ENCODE results near the gene SCGB1D2.

Gene SCGB1D2

DNA sequence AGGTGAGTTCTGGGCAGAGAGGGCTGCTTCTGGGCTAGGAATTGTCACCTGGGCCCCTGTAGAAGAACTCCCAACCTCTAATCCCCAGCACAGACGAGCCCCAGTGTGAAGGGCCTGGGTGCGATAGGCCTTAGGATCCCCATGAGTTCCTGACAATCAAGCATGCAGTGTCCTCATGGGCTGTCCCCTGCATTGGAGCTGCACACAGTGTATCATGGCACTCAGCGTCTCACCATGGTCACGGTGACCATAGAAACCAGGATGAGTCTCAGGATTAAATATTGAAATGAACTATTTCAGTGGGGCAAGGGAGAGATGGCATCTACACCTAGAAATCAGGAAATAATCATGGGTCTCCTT lies 33.3 kb upstream of the SCGB1D2 start:
- Histone ChIP-seq H3K9me3 (ENCODE audit: control insufficient read depth, low read length) (no peaks in the 10 kb centered on the region), H3K27ac (ENCODE audit: insufficient read depth, low read length, poor library complexity, severe bottlenecking) (no peak overlapping the region), H3K36me3 (ENCODE audit: control insufficient read depth, insufficient read depth, low read length) (no peaks in the 10 kb centered on the region), H3K27me3 (replicated peaks; ENCODE audit: control insufficient read depth, insufficient read depth, low read length, poor library complexity, severe bottlenecking) (no peaks in the 10 kb centered on the region), H3K4me1 (ENCODE audit: control insufficient read depth, insufficient read depth, low read length, poor library complexity, severe bottlenecking) (no peaks in the 10 kb centered on the region), H3K4me3 (ENCODE audit: insufficient read depth, low read depth, low read length, poor library complexity, severe bottlenecking) (no peak overlapping the region)
- DNase-seq: no peak

DNA sequence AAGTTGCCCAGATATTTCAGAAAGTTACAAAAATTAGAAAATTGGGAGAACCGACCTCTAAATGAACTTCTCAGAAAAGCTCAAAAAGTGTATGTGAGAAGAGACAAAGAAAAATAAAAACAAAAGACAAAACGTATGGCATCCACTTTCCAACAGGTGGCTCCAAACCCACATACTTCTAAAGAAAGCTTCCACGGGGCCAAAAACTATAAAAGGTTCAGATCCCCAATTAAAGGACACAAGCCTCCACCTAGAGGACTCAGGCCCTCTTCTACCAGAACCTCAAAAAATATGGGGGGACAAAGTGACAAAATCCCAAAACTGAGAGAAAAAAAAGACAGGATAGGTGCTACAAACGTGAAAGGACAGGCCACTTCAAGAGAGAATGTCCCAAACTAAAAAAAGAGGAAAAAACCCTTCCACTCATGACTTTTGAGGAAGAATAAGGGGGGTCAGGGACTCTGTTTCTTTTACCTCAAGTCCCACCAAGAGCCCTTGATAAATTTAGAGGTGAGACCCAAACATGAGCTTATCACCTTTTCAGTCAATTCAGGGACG lies 24.8 kb upstream of the SCGB1D2 start:
- Histone ChIP-seq H3K36me3 (ENCODE audit: control insufficient read depth, insufficient read depth, low read length) (no peaks in the 10 kb centered on the region), H3K4me3 (ENCODE audit: insufficient read depth, low read depth, low read length, poor library complexity, severe bottlenecking) (no peak overlapping the region), H3K9me3 (ENCODE audit: control insufficient read depth, low read length) (peaks cover 3% of the 10 kb centered on the region), H3K27ac (ENCODE audit: insufficient read depth, low read length, poor library complexity, severe bottlenecking) (no peak overlapping the region), H3K4me1 (ENCODE audit: control insufficient read depth, insufficient read depth, low read length, poor library complexity, severe bottlenecking) (no peaks in the 10 kb centered on the region), H3K27me3 (replicated peaks; ENCODE audit: control insufficient read depth, insufficient read depth, low read length, poor library complexity, severe bottlenecking) (no peaks in the 10 kb centered on the region)
- DNase-seq: no peak

- H3K9me3 ChIP-seq (ENCODE audit: control insufficient read depth, low read length): peaks cover 9% of the 10 kb centered on the region
- no peak overlapping the region for H3K4me3 ChIP-seq (ENCODE audit: insufficient read depth, low read depth, low read length, poor library complexity, severe bottlenecking)
- DNase-seq: no peak
These were observed 20.5 kb upstream of the SCGB1D2 start for GRCh38 chr11:62221498-62221897.

GRCh38 chr11:62223095-62223494 lies 18.9 kb upstream of the SCGB1D2 start:
- Histone ChIP-seq H3K4me3 (ENCODE audit: insufficient read depth, low read depth, low read length, poor library complexity, severe bottlenecking) (no peak overlapping the region), H3K9me3 (ENCODE audit: control insufficient read depth, low read length) (peaks cover 9% of the 10 kb centered on the region), H3K4me1 (ENCODE audit: control insufficient read depth, insufficient read depth, low read length, poor library complexity, severe bottlenecking) (no peaks in the 10 kb centered on the region), H3K27ac (ENCODE audit: insufficient read depth, low read length, poor library complexity, severe bottlenecking) (no peak overlapping the region), H3K27me3 (replicated peaks; ENCODE audit: control insufficient read depth, insufficient read depth, low read length, poor library complexity, severe bottlenecking) (no peaks in the 10 kb centered on the region), H3K36me3 (ENCODE audit: control insufficient read depth, insufficient read depth, low read length) (no peaks in the 10 kb centered on the region)
- no peak for DNase-seq

More at GRCh38 chr11:62221498-62221897, 20.5 kb upstream of the SCGB1D2 start:
- Histone ChIP-seq H3K36me3 (ENCODE audit: control insufficient read depth, insufficient read depth, low read length) (no peaks in the 10 kb centered on the region), H3K27me3 (replicated peaks; ENCODE audit: control insufficient read depth, insufficient read depth, low read length, poor library complexity, severe bottlenecking) (no peaks in the 10 kb centered on the region), H3K4me1 (ENCODE audit: control insufficient read depth, insufficient read depth, low read length, poor library complexity, severe bottlenecking) (no peaks in the 10 kb centered on the region), H3K27ac (ENCODE audit: insufficient read depth, low read length, poor library complexity, severe bottlenecking) (no peak overlapping the region)

DNA sequence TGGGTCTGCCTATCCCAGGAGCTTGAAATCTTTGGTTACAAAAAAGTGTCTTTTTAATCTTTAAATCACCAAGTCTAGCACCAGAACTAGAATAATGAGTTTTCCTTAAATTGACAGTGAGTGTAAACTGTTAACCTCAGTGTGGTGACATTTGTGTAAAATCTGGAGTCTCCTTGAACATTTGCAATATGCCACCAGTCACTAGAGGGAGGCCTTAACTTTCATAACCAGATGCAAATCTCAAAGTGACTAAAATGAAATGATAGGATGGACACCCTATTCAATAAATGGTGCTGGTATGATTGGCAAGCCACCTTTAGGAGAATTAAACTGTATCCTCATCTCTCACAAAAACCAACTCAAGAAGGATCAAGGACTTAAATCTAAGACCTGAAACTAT lies 8.3 kb upstream of the SCGB1D2 start:
- H3K27ac ChIP-seq (ENCODE audit: insufficient read depth, low read length, poor library complexity, severe bottlenecking): no peak overlapping the region
- H3K4me3 ChIP-seq (ENCODE audit: insufficient read depth, low read depth, low read length, poor library complexity, severe bottlenecking): no peak overlapping the region
- no peaks in the 10 kb centered on the region for H3K9me3 ChIP-seq (ENCODE audit: control insufficient read depth, low read length)
- H3K27me3 ChIP-seq (replicated peaks; ENCODE audit: control insufficient read depth, insufficient read depth, low read length, poor library complexity, severe bottlenecking): no peaks in the 10 kb centered on the region
- H3K4me1 ChIP-seq (ENCODE audit: control insufficient read depth, insufficient read depth, low read length, poor library complexity, severe bottlenecking): no peaks in the 10 kb centered on the region
- DNase-seq: no peak
- no peaks in the 10 kb centered on the region for H3K36me3 ChIP-seq (ENCODE audit: control insufficient read depth, insufficient read depth, low read length)

- H3K9me3 ChIP-seq (ENCODE audit: control insufficient read depth, low read length): no peaks in the 10 kb centered on the region
- no peak overlapping the region for H3K27ac ChIP-seq (ENCODE audit: insufficient read depth, low read length, poor library complexity, severe bottlenecking)
- H3K36me3 ChIP-seq (ENCODE audit: control insufficient read depth, insufficient read depth, low read length): no peaks in the 10 kb centered on the region
- no peaks in the 10 kb centered on the region for H3K4me1 ChIP-seq (ENCODE audit: control insufficient read depth, insufficient read depth, low read length, poor library complexity, severe bottlenecking)
- no peak overlapping the region for H3K4me3 ChIP-seq (ENCODE audit: insufficient read depth, low read depth, low read length, poor library complexity, severe bottlenecking)
- H3K27me3 ChIP-seq (replicated peaks; ENCODE audit: control insufficient read depth, insufficient read depth, low read length, poor library complexity, severe bottlenecking): no peaks in the 10 kb centered on the region
- DNase-seq: no peak
These were observed 5.9 kb upstream of the SCGB1D2 start for GRCh38 chr11:62236187-62236586.

DNA sequence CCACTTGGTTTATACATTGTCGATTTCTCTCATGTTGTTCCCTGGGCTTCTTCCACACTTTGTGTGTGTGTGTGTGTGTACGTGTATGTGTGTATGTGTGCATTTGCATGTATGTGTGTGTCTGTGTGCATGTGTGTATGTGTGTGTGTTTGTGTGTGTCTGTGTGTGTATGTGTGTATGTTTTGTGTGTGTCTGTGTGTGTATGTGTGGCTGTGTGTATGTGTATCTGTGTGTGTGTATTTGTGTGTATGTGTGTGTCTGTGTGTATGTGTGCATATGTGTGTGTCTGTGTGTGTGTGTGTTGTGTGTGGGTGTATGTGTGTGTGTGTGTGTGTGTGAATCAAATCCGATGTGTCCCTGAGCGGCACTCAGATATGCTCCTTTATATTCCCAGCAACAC lies 4.5 kb upstream of the SCGB1D2 start:
- Histone ChIP-seq H3K4me3 (ENCODE audit: insufficient read depth, low read depth, low read length, poor library complexity, severe bottlenecking) (no peak overlapping the region), H3K36me3 (ENCODE audit: control insufficient read depth, insufficient read depth, low read length) (no peaks in the 10 kb centered on the region), H3K27me3 (replicated peaks; ENCODE audit: control insufficient read depth, insufficient read depth, low read length, poor library complexity, severe bottlenecking) (no peaks in the 10 kb centered on the region), H3K9me3 (ENCODE audit: control insufficient read depth, low read length) (no peaks in the 10 kb centered on the region), H3K27ac (ENCODE audit: insufficient read depth, low read length, poor library complexity, severe bottlenecking) (no peak overlapping the region), H3K4me1 (ENCODE audit: control insufficient read depth, insufficient read depth, low read length, poor library complexity, severe bottlenecking) (no peaks in the 10 kb centered on the region)
- no peak for DNase-seq

DNA sequence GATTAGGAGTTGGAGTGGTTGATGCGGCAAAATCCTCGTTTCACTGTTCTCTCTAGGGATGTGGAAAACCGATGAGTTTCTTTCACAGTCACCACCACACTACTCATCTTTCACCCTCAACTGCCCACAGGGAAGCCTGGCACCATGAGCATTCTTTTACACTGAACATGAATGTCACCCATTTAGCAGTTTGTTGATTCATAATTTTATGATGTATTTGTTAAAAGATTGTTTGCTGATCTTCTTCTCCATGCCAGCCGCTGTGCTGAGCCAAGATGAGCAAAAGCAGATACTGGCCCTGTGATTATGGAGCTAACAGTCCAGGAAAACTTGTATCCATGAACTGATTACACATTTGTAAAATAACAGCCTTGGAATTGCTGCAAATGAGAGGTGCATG lies 3.9 kb upstream of the SCGB1D2 start:
- Histone ChIP-seq H3K27ac (ENCODE audit: insufficient read depth, low read length, poor library complexity, severe bottlenecking) (no peak overlapping the region), H3K27me3 (replicated peaks; ENCODE audit: control insufficient read depth, insufficient read depth, low read length, poor library complexity, severe bottlenecking) (no peaks in the 10 kb centered on the region), H3K9me3 (ENCODE audit: control insufficient read depth, low read length) (no peaks in the 10 kb centered on the region), H3K4me3 (ENCODE audit: insufficient read depth, low read depth, low read length, poor library complexity, severe bottlenecking) (no peak overlapping the region), H3K4me1 (ENCODE audit: control insufficient read depth, insufficient read depth, low read length, poor library complexity, severe bottlenecking) (no peaks in the 10 kb centered on the region), H3K36me3 (ENCODE audit: control insufficient read depth, insufficient read depth, low read length) (no peaks in the 10 kb centered on the region)
- DNase-seq: no peak

DNA sequence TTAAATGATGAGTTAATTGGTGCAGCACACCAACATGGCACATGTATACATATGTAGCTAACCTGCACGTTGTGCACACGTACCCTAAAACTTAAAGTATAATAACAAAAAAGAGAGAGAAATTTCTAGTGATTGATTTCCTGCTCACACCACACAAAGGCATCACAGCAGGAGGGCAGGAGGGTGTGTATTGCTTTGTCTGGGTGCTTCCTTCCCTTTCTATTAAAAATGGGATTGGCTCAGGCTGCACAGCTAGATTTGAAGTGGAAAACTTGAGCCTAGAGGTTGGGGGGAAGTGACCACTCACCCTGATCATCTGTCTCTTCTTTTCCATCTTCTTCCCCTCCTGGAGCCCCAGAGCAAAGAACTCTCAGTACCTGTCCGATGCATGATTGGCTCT lies 944 bp upstream of the SCGB1D2 start:
- Histone ChIP-seq H3K27me3 (replicated peaks; ENCODE audit: control insufficient read depth, insufficient read depth, low read length, poor library complexity, severe bottlenecking) (no peaks in the 10 kb centered on the region), H3K27ac (ENCODE audit: insufficient read depth, low read length, poor library complexity, severe bottlenecking) (no peak overlapping the region), H3K4me1 (ENCODE audit: control insufficient read depth, insufficient read depth, low read length, poor library complexity, severe bottlenecking) (no peaks in the 10 kb centered on the region), H3K36me3 (ENCODE audit: control insufficient read depth, insufficient read depth, low read length) (no peaks in the 10 kb centered on the region), H3K4me3 (ENCODE audit: insufficient read depth, low read depth, low read length, poor library complexity, severe bottlenecking) (no peak overlapping the region), H3K9me3 (ENCODE audit: control insufficient read depth, low read length) (no peaks in the 10 kb centered on the region)
- DNase-seq: no peak

DNA sequence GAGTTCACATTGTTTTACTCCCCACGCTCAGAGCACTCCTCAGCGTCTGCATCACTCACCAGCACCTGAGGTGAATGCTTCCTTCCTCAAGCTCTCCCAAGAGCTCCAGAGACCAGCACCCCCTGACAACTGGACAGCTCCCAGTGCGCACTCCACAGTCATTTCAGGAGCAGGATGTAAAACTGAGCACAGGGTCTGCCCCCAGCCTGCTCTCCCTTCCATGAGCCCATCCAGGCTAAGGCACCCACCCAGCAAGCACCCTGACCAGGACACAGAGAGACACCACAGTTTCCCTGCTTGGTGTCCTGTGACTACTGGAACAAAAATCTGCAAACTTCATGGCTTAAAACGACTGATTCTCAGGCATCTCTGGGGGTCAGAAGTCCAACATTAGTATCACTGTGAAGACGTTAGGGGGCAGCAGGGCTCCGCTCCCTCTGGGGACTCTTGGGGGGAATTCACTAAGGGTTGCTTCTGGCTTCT lies 3.3 kb downstream of the SCGB1D2 start:
- Histone ChIP-seq H3K9me3 (ENCODE audit: control insufficient read depth, low read length) (peaks cover under 1% of the 10 kb centered on the region), H3K36me3 (ENCODE audit: control insufficient read depth, insufficient read depth, low read length) (no peaks in the 10 kb centered on the region), H3K27me3 (replicated peaks; ENCODE audit: control insufficient read depth, insufficient read depth, low read length, poor library complexity, severe bottlenecking) (no peaks in the 10 kb centered on the region), H3K27ac (ENCODE audit: insufficient read depth, low read length, poor library complexity, severe bottlenecking) (no peak overlapping the region), H3K4me1 (ENCODE audit: control insufficient read depth, insufficient read depth, low read length, poor library complexity, severe bottlenecking) (no peaks in the 10 kb centered on the region), H3K4me3 (ENCODE audit: insufficient read depth, low read depth, low read length, poor library complexity, severe bottlenecking) (no peak overlapping the region)
- no peak for DNase-seq
